CD4-positive, alpha-beta T cell treated with Interleukin-21 for 1 hour (primary cell): ENCODE results near the gene EMC6.

Source experiments
- DNase-seq: peaks from one replicate; pipeline ENCODE4 v3.0.0-alpha.2; 2020

Gene EMC6

DNA sequence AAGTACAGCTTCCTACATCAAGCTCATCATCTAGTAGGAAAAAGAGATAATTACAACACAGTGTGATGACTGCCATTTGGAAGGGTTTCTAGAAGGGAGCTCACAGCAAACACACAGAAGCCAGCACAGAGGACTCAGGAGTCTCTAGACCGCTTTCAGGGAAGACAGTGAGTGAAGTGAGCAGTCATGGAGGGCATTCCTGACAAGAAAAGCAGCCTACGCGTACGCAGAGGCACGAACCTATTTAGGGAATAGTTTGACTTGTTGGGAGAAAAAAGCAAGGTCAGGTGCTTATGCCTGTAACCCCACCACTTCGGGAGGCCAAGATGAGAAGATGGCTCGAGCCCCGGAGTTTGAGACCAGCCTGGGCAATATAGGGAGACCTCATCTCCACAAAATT lies 46.7 kb downstream of the EMC6 start:
- no peak for DNase-seq

- no peak for DNase-seq
Observed at GRCh38 chr17:3718201-3718600, 49.6 kb downstream of the EMC6 start.

DNA sequence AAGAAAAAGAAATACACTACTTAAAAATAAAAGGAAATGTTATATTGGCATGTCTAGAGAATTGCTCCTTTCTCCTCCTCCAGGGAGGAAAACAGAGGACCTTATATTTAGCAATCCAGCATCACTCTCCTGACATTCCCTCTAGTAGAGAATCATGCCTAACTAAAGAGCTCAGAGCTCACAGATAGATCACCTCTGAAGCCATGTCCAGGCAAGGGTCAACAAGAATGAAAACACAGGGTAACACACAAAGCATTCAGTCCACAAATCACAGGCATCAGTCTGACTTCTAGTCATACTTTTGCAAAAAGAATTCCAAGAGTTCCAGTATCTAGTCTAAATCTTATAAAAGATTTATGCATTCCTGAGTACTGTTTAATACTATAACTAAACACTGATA lies 50.7 kb downstream of the EMC6 start:
- DNase-seq, result no peak
